GM19043 (cell line): ENCODE measurements around the gene MOK.
A peak's percentile ranks its signal among the peaks of the same experiment; 100 is the strongest.

Source experiments
- ATAC-seq: cut with Tn5 transposase; IDR thresholded peaks from one replicate; pipeline ENCODE4 v1.9.1; 2021; ENCODE audit warnings: low read depth; ENCODE audit not compliant: unreplicated experiment

Gene MOK

DNA sequence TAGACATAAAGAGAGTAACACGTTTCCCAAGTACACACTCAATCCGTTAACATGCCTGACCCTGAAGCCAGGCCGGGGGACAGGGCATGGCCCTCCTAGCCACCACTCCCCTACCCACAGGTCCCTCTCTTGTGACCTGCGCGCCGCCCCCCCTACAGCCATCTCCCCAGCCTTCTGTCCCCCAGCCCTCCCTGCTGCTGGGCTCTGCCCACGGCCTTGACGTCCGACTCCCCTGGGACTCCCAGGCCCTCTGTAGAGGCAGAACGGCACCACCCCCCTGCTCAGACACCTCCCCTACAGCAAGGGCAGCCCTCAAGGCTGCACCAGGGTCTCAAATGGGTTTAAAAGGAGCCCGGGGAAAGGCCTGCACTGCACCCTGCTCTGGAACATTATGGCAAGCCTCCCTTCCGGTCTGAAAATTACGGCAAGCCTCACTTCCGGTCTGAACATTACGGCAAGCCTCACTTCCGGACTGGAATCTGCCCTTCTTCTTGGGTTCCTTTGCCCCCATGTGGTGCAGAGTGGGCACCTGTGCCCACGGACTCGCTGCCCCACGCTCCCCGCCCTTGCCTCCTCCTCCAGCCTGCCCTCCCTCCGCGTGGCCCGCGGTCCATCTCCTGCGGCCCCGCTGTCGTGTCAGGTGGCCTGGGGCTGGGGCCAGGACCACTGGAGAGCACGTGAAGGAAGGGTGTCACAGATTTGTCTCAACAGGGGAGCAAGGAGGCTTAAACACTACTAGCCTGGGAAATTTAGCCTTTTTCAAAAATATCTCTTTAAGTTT lies 77.6 kb downstream of the MOK start:
- ATAC-seq: no peak

DNA sequence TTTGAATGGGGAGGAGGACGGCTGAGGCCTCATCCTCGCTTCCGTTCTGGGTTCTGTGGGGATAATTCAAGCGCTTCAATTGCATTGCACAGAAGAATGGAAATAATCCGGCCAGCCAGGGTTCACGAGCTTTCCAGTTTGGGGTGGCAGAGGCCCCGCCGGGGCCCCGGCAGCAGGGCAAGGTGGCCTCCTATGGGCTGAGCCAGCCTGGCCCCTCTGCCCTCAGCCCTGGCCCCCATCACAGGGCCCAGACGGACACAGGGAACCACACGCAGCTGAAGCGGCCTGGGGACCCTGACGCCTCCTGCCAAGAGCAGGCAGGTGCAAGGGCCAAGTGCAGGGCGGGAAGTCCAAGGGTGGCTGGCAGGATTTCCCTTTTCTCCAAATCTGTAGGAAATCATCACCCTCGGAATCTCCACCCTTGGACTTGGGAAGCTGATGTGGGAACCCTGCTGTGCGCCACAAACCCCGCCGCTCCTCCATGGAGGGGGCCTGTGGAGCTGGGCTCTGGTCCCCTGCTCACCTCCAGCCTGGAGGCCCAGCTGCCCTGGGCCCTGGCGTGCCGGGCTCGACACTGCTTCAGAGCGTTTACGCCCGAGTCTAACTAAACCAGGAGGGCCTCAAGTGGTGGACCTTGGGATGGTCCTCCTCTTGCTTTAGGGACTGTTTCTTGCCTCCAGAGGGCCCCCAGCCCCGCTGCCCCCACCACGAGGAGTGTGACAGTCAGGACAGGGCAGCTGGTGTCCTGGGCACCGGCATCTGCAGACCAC lies 78.4 kb downstream of the MOK start:
- no peak for ATAC-seq

DNA sequence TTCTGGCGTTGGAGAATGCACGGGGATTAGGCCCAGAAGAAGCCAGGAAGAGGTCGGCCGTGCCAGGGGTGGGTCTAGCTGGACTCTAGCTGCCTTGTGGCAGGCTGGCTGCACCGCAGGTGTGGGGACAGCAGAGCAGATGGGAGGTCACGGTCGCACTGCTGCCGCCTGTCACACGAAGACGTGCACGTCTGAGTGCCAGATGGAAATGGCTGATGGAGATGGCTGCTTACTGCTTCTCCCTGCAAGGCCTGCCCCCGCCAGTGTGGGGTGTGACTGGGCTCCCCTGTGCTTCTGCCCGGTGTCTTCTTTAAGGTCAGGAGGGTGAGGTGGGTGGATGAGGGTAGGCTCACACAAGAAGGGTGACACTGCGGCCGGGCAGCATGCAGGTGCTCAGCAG lies 79.0 kb downstream of the MOK start:
- ATAC-seq: no peak

DNA sequence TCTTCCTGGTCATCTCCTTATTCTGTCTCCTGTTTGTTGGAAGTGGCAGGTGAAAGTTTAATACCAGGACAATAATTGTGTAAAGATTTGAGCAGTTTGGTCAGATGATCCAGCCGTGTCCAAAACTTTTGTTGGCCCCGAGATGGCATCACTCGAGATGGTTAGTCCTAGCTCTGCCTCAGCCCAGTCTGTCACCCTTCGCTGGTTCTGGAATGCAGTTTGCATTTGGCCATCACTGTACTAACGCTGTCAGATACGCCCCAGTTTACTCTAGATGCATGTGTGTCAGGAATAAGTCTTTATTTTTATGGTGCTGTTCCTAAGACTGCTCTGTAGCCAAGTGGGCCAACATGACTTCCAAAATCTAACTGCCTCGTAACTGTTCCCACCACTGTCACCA lies 79.6 kb downstream of the MOK start:
- ATAC-seq: no peak

DNA sequence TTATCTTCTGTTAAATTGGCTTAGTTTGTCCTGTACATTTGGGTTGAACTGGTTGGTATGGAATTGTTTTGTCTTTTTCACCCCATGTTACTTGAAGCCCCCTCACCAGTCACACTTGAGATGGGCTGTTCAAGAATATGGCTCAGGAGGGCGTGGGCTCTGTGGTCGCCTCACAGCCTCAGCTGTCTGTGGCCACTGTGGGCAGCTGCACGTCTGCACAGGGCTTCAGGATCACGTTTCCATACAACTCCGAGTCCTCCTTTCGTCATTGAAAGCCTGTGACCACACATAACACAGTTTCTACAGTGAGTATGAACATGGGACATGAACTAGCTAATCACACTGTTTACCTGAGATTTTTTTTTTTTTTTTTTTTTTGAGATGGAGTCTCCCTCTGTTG lies 81.3 kb downstream of the MOK start:
- no peak for ATAC-seq

DNA sequence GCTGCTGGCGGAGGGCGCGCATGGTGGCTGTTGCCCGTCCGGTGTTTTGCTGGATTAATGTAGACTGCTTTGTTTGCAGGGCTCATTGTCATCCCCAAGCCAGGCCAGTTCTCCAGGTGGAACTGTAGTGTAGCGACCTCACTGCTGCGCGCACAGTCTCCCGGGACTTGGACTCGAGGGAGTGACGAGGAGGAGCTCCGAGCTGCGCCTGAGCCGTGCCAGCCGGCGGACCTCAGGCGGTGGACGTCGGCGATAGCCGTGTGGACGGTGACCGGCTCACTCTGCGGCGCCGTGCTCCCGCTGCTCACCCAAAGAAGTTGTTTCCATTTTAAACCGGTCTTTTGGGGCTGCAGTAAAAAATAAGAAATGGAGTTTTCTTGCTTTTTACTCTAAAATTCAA lies 82.2 kb downstream of the MOK start:
- ATAC-seq: no peak

DNA sequence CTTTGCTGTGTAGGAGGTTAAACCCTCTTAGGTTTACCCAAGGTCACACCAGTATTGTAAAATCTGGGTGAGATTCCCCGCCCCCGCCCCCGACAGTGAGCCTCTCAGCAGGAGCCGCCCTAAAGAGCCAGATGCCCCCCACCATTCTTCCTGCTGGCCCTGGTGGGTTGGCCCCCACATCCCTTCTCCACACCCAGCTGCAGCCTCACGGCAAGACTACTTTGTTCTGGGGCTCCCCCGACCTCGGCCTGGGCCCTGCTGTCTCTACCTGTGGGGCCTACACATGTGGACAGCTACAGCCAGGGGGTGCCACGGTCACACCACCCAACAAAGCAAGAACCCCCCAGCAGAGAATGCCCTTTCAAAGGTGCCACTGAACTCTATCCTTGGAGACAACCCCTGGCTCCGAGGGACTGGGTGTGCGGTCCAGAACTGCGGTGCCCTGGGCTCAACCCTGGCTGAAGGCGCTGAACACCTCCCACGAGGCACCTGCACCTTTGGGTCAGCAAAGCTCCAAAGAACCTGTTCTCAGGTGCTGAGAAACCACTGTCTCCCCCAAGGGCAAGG lies 82.9 kb downstream of the MOK start:
- ATAC-seq: no peak

DNA sequence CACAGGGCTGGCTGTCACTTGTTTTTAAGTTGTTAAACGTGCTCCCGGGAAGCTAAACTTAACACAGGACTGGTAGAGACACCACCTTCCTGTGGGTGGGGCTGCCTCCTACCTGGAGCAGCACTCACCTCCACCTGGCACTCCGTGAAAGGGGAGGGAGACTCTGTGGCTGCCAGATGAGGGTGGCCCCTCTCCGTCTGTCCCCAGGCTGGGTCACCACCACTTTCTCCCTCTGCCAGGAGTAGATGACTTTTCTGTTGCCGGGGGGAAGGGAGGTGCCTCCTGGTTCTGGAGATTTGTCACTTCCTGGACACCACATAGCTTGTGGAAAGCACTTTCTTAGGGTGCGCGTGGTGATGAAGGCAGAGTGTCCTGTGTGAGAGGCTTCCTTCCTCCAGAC lies 83.9 kb downstream of the MOK start:
- no peak for ATAC-seq

DNA sequence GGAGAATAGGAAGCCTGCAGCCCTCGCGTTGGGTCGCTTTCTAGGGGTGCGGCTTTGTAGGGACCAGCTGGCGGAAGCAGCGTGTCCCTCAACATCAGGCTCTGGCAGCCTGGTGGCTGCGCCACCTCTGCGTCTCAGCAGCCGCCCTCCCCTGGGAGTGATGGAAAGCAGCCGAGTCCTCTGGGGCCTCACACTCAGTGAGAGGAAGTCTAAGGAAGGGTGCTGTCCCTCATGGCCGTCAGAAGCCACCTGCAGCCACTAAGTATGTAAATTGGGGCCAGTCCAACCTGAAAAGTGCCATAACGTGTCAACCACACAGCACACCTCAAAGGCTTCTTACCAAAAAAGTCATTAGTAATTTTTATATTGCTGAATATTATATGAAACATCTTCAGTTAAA lies 84.9 kb downstream of the MOK start:
- peak; percentile 98 for ATAC-seq

DNA sequence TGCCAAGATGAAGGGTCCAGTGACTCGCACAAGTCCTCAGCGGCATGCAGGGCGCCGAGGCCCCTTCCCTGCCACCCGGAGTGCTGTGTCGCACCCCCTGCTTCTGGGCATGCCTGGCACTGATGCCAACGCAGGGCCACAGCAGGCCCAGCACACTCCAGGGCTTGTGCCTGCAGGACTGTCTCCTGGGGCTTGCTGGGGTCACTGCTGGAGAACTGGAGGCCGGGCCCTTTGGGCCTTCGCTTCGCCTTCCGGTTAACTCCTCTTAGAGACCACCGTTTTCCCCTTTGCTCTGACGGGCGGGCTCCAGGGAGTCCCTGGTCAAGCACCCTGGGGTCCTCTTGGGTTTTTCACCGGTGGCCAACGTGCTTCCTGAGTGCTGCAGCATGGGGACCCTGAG lies 85.6 kb downstream of the MOK start:
- no peak for ATAC-seq

DNA sequence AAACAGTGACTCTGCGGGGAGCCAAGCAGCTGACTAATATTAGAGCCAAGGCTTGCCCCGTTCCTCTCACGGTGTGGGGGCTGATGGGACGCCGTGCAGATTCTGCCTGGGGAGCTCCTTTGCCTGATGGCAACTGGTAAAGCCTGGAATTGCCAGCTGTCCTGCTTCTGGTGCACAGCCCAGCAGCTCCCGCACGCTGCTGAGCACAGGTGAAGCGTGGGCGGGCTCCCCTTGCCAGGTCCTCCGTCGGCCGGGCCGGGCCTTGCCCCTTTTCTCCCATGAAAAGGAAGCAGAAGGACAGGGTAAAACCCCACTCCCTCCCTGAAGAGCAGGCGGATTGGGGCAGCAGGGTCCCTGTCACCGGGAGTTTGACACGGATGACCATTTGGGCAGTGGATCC lies 86.3 kb downstream of the MOK start:
- no peak for ATAC-seq

DNA sequence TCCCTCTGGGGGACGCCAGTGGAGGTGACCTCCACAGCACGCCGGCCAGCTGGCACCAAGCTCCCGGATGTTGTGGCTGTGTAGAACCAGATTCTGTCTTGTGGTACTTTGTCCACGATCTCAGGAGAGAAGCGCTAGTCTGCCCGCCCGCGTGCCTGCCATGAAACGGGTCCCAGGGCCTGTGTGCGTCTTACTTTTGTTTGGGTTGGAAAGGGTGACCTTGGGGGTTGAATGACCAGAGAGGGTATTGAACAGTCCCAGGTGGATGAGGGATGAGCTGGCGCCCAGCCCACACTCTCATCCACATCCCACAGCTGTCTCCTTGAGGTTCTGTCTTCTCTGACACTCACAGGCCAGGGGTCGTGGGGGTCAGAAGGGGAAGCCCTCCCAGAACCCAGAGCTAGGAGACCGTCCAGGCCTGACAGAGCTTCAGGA lies 87.0 kb downstream of the MOK start:
- ATAC-seq: no peak

DNA sequence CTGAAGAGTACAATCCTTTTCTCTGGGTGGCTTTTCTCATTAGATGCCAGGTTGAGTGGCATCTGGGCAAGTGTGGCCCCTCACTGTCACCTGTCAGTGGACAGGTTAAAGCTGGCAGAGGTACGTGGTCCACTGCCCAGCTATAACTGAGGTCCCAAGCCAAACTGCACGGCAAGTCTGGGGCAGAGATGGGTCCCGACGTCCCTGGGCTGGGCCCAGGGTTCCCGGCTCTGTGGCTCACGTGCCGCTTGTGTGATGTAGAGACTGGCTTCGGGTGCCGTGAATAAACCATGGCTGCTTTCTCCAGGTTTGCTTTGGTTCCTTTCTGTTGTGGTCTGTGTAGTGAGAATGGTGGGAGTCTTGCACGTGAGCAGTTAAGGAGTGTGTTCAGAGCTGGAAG lies 87.6 kb downstream of the MOK start:
- ATAC-seq: no peak

DNA sequence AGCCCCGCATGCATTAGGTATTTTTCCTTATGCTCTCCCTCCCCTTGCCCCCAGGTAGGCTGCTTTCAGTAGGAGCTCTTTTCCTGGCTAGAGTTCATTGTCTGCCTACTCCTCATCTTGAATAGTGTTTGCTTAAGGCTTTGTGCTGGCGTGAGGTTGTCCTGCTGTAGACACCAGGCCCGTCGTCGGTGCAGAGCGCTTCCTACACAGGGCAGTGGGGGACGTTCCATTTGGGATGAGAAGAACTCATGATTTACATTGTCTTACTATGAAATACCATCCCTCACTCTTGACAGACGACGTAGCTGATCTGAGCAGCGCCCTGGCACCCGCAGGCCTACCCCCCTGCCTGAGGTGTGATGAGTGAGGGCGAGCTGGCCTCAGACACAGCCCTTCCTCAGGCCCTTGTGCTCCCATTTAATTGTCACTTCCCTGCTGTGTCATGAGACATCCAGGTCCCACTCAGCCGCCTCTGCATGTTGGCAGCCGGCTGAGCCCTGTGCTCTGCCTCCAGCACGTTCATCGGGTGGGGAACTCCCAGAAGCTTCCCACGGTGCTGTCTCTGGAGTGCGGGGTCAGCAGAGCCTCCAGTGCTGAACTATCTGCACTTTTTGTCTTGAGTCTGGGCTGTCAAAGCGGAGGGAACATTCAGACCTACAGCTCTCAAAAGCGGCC lies 89.3 kb downstream of the MOK start:
- no peak for ATAC-seq

DNA sequence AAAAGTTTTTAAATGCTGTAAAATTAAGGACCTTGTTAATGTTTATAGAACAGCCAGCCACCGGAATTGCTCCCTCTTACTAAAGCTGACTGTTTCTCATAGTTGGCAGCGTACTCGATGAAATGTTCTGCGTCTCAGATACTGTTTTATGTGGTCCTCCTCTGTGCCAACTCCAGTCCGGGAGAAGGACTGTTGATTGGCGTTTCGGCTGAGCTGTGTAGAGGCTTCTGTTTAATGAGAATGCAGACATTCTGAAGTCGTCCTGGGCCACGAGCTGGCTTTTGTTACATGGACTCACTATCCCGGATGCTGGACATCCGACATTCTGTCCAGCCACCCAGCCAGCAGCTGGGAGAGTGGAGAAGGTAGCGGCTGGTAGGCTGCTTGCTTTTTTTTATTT lies 89.9 kb downstream of the MOK start:
- ATAC-seq: no peak

DNA sequence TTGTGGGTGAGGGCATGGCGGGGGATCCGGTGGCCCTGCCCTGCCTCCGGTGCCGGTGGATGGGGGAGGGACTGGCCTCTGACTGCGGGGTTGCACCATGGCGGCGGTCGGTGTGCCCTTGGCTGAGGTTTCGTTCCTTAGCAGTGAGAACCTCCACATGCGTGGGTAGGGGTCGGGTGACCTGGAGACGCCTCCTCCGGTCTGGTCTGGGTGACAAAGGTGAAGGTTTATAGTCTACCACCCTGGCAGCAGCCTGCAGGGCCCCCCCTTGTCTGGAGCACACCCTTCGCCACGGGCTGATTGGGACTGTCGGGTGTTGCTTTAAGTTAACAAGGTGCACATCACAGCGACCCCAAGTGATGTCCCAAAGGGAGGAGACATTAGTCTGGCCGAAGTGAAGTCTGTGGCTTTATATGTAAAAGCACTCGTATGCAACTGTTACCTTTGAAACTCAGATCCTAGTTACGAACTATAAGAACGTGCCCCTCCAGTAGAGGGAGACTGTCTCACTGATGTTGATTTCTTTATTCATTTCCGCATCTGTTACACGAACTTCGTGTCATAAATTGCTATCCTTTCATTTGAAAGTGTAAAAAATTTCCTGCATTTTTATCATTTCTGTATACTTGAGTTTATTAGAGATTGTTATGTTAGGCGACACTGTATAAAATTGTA lies 90.8 kb downstream of the MOK start:
- no peak for ATAC-seq

DNA sequence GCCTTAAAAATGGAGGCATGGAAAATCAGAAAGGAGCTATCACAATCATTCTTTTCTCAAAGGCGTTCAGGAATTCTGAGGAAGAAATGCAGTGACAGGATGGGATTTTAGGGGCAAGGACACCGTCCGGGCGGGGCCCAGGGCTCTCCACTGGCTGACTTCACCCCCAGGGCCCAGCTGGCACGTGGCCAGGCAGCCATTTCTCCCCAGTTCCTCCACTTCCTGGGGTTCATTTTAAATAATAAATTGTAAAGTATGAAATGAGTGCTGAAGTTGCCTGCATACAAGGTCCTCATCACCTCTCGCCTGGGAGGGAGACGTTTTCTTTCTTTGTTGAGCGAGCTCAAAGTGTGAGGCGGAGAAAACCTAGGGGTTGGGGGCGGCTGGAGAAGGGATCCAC lies 91.5 kb downstream of the MOK start:
- no peak for ATAC-seq

DNA sequence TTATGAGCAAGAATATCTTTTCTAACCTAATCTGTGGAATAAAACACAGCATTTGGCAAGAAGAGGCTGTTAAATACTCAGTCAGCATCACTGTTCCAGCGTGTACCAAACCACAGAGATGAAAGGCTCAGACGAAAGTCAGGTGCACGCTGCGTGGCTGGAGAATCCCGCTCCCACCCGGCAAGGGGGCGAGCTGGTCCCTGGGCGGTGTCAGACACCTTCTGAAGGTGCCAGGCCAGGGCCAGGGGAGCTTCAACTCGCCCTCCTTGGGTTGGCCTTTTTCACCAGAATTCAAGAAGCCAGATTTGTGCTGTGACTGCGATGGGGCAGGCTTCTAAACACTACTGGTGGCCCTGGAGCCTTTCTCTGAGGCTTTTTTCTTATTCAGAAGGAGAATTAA lies 92.1 kb downstream of the MOK start:
- no peak for ATAC-seq

DNA sequence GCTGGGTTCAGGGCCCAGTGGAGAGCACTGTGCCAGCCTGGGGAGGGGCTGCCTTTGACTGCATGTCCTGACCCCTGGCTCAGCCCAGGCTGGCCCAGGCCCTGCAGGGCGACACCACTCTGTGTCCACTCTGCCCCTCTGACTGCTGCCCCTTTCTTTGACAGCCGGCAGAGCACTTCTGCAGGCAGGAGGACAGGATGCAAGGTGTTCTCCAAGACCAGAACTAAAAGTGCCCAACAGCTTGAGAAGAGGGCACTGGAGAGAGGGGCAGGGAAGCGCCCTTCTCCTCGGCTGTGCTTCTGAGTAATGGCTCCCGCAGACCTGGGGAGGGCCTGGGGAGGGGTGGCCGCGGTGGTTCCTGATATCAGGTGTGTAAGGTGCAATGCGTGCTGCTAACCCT lies 92.6 kb downstream of the MOK start:
- no peak for ATAC-seq

DNA sequence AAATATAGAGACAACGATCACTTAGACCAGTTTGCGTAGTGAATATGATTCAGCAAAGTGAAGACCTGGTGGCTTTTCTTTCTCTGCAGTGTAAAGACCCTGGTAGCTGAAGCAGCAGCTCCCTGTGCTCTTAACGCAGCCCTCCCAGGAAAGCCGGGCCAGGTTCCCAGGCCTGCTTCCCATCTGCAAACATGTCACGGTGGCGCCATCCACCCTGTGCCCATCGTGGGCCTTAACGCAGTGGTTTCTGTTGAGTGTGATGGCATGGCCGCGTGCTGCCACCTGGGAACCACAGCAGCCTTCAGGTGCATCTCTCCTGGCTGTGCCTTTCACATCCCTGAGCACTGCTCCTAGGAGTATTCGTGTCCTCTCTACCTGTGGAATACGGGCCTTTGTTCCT lies 93.7 kb downstream of the MOK start:
- no peak for ATAC-seq
